Activated CD8-positive, alpha-beta memory T cell treated with anti-CD3 and anti-CD28 coated beads, Interleukin-2, amount 50 U/mL, for 24 hours (primary cell): ENCODE data around the gene ZNF439.
"Not testable (repeated sequence)": the region's sequence is repeated elsewhere in the genome, so short reads cannot be mapped to it uniquely, and the experiment has no call there.

ENCODE experiments used
- DNase-seq: peaks from one replicate; pipeline ENCODE4 v3.0.0-alpha.2; 2020; ENCODE audit errors: extremely low read depth

Gene ZNF439

GRCh38 chr19:11848594-11849469, at the start of gene ZNF439:
ZNF439 (plus strand) TSS chr19:11848726; CDS start chr19:11848868, 142 bp downstream.
- DNase-seq: peak; percentile 75

GRCh38 chr19:11806354-11807098, 42.0 kb upstream of the ZNF439 start:
- DNase-seq: no peak

- DNase-seq: no peak
Observed at GRCh38 chr19:11807099-11807380, 41.5 kb upstream of the ZNF439 start.

GRCh38 chr19:11813703-11814028, 34.9 kb upstream of the ZNF439 start:
- no peak for DNase-seq

- peak; percentile 73 for DNase-seq
Observed at GRCh38 chr19:11814029-11814699, 34.4 kb upstream of the ZNF439 start, which contains the start of gene ZNF440. ZNF440 (plus strand) TSS chr19:11814273; CDS start chr19:11814448, 175 bp downstream.

- DNase-seq: no peak
Observed at GRCh38 chr19:11814700-11815035, 33.9 kb upstream of the ZNF439 start.

GRCh38 chr19:11821474-11822109, 26.9 kb upstream of the ZNF439 start:
- no peak for DNase-seq

- not testable (repeated sequence) for DNase-seq
Observed at GRCh38 chr19:11828957-11829876, 19.3 kb upstream of the ZNF439 start.

- DNase-seq: no peak
Observed at GRCh38 chr19:11832253-11832912, 16.1 kb upstream of the ZNF439 start.

- no peak for DNase-seq
Observed at GRCh38 chr19:11833541-11833940, 15.0 kb upstream of the ZNF439 start.

- DNase-seq: not testable (repeated sequence)
Observed at GRCh38 chr19:11835626-11836066, 12.9 kb upstream of the ZNF439 start.

GRCh38 chr19:11843722-11844121, 4.8 kb upstream of the ZNF439 start:
- DNase-seq: no peak

- not testable (repeated sequence) for DNase-seq
Observed at GRCh38 chr19:11847615-11848014, 911 bp upstream of the ZNF439 start.

- DNase-seq: no peak
Observed at GRCh38 chr19:11848200-11848593, 329 bp upstream of the ZNF439 start.

GRCh38 chr19:11850289-11850688, 1.8 kb downstream of the ZNF439 start:
- DNase-seq: not testable (repeated sequence)

GRCh38 chr19:11853358-11853757, 4.8 kb downstream of the ZNF439 start:
- no peak for DNase-seq

- DNase-seq: no peak
Observed at GRCh38 chr19:11856596-11857250, 8.2 kb downstream of the ZNF439 start.

GRCh38 chr19:11860721-11861120, 12.2 kb downstream of the ZNF439 start:
- no peak for DNase-seq

GRCh38 chr19:11861301-11861700, 12.8 kb downstream of the ZNF439 start:
- no peak for DNase-seq

- DNase-seq: not testable (repeated sequence)
Observed at GRCh38 chr19:11867766-11868165, 19.2 kb downstream of the ZNF439 start.
